CMK (cell line): ENCODE results near the gene GALNT17.

ENCODE experiments used
- DNase-seq: peaks from one replicate; pipeline ENCODE4 v3.0.0-alpha.2; 2010; ENCODE audit warnings: low read depth

Gene GALNT17

GRCh38 chr7:71740174-71740560 is 608.2 kb downstream of the GALNT17 start:
- DNase-seq, result no peak

- no peak for DNase-seq
Measured at GRCh38 chr7:71746006-71746405, 614.1 kb downstream of the GALNT17 start.

- DNase-seq, result no peak
Measured at GRCh38 chr7:71750290-71750689, 618.3 kb downstream of the GALNT17 start.

- DNase-seq, result no peak
Measured at GRCh38 chr7:71752171-71752935, 620.4 kb downstream of the GALNT17 start.

- DNase-seq, result no peak
Measured at GRCh38 chr7:71753236-71753635, 621.3 kb downstream of the GALNT17 start.

GRCh38 chr7:71753956-71754664 is 622.2 kb downstream of the GALNT17 start:
- no peak for DNase-seq

- DNase-seq, result no peak
Measured at GRCh38 chr7:71754828-71755227, 622.9 kb downstream of the GALNT17 start.

- DNase-seq, result no peak
Measured at GRCh38 chr7:71761336-71761735, 629.4 kb downstream of the GALNT17 start.
